K562 (cell line): ENCODE data around the gene MED20. TPM values are rescaled to one million over a fixed set of nuclear protein-coding genes. Genes with fewer than 3 reads are reported as not detected.

ENCODE experiments used
- CBX3 ChIP-seq, 2 experiments: IDR thresholded peaks; 1 replicate in 1 of 2; 2 replicates in 1 of 2; pipeline ENCODE4 v1.6.1; 2012; ENCODE audit warnings: inconsistent platforms in 2 of 2, low read length in 2 of 2, borderline replicate concordance in 1 of 2, control low read depth in 1 of 2
- CHD4 ChIP-seq: fragments of 200-600 bp; sonication (generic); IDR thresholded peaks from 3 replicates; pipeline ENCODE4 v1.6.1; 2012; ENCODE audit warnings: low read depth, mild to moderate bottlenecking, mixed read lengths, low read length, inconsistent platforms; ENCODE audit not compliant: insufficient read depth, insufficient replicate concordance, poor library complexity, severe bottlenecking
- GTF2A2 ChIP-seq: IDR thresholded peaks from 2 replicates; pipeline ENCODE4 v1.6.1; 2016; ENCODE audit warnings: mild to moderate bottlenecking, missing genetic modification characterization, missing compliant biosample characterization
- RERE ChIP-seq: sonication (generic); formaldehyde crosslinking; IDR thresholded peaks from 2 replicates; pipeline ENCODE4 v1.8.0; 2023; ENCODE audit warnings: missing genetic modification reagents, mild to moderate bottlenecking, borderline replicate concordance
- STAT6 ChIP-seq: sonication (generic); formaldehyde crosslinking; IDR thresholded peaks from 2 replicates; pipeline ENCODE4 v1.8.1; 2023; ENCODE audit warnings: mild to moderate bottlenecking, missing genetic modification reagents
- TCF15 ChIP-seq: fragments of 250-450 bp; sonication (Bioruptor Pico); IDR thresholded peaks from 2 replicates; pipeline ENCODE4 v1.8.0; 2022; ENCODE audit warnings: moderate library complexity, mild to moderate bottlenecking, inconsistent platforms
- ZBED1 ChIP-seq: IDR thresholded peaks from 2 replicates; pipeline ENCODE4 v1.6.1; 2014
- ZMIZ1 ChIP-seq, 2 experiments: fragments of 150-350 bp in 1 of 2; IDR thresholded peaks; 2 replicates each; pipeline ENCODE4 v1.6.1; 2012 to 2016; ENCODE audit warnings: low read depth in 2 of 2, low read length in 2 of 2, mild to moderate bottlenecking in 1 of 2, moderate library complexity in 1 of 2
- polyA plus RNA-seq, 8 experiments: library from polyadenylated mRNA; depleted of rRNA in 4 of 8; stranded (reverse) in 5 of 8; unstranded in 3 of 8; fragments of >200 nt; fragmentation: Nextera tagmentation in 2 of 8; fragmentation: Illumina TruSeq in 1 of 8; extraction: Ambion mirVana in 2 of 8; extraction: Trizol in 1 of 8; gene quantifications; 2 replicates each; pipeline versions ENCODE4 v1.2.1 to v1.2.3, GENCODE V29; 2011 to 2014; ENCODE audit warnings: inconsistent platforms in 1 of 8, missing spikeins in 1 of 8
- total RNA-seq, 7 experiments: library from RNA; depleted of rRNA in 6 of 7; stranded (reverse); fragments of >200 nt in 6 of 7; fragmentation: Illumina TruSeq in 2 of 7; extraction: Trizol in 2 of 7; gene quantifications; 2 replicates each; pipeline versions ENCODE4 v1.2.1 to v1.2.3, GENCODE V29; 2011 to 2021; ENCODE audit warnings: low replicate concordance in 1 of 7

Gene MED20
- total and polyA plus RNA-seq, 9 of the 15 experiments (the other 6 are each of a cell fraction or from before 2014, with no cell fraction given): 27.3 to 80.9 (median 46.0) TPM

- no peak for TF ChIP-seq GTF2A2 (tag)
- peak; percentile 97; the same call in 1 of the 2 replicates for TF ChIP-seq STAT6
- peak in 1 of 2 experiments; percentile 20; a peak in 1 of 4 replicates for TF ChIP-seq ZMIZ1 (IDR thresholded peaks at IDR 0.05; ENCODE audit: low read depth in 2 of 2, low read length in 2 of 2)
- TF ChIP-seq ZBED1: peak; percentile 31; the same call in 1 of the 2 replicates
- no peak for TF ChIP-seq RERE (CRISPR knock-in tag)
- peak in 1 of 2 experiments; percentile 11; a peak in 1 of 3 replicates for TF ChIP-seq CBX3 (IDR thresholded peaks at IDR 0.05; ENCODE audit: borderline replicate concordance in 1 of 2, low read length in 2 of 2)
- TF ChIP-seq CHD4: no peak
- TF ChIP-seq TCF15: no peak
Observed at GRCh38 chr6:41920921-41921711, at the start of gene MED20, which contains the start of gene BYSL (continued).
